T-helper 2 cell treated with Interferon-gamma antibody and Interleukin-4, amounts not matched to agents 5 μg/mL and 100 μg/mL, for 36 hours (primary cell): ENCODE results near the gene ZSWIM8.
A peak's percentile ranks its signal among the peaks of the same experiment; 100 is the strongest.

Experiments
- DNase-seq: peaks from one replicate; pipeline ENCODE4 v3.0.0; 2021; ENCODE audit warnings: low spot score
- H3K27ac Mint-ChIP-seq: one replicate; pipeline ENCODE4 v1.8.0; 2021; ENCODE audit warnings: mild to moderate bottlenecking, mixed read lengths
- H3K27me3 Mint-ChIP-seq: one replicate; pipeline ENCODE4 v1.8.0; 2021; ENCODE audit warnings: low read depth, mixed read lengths
- H3K36me3 Mint-ChIP-seq: one replicate; pipeline ENCODE4 v1.8.0; 2021; ENCODE audit warnings: low read depth, mixed read lengths
- H3K4me1 Mint-ChIP-seq: one replicate; pipeline ENCODE4 v1.8.0; 2021; ENCODE audit warnings: low read depth, mixed read lengths
- H3K4me3 Mint-ChIP-seq: one replicate; pipeline ENCODE4 v1.8.0; 2022; ENCODE audit warnings: mild to moderate bottlenecking, moderate library complexity, mixed read lengths
- H3K9me3 Mint-ChIP-seq: one replicate; pipeline ENCODE4 v1.8.0; 2021; ENCODE audit warnings: mixed read lengths

The ZSWIM8 gene

GRCh38 chr10:73808021-73808815, 22.8 kb downstream of the ZSWIM8 start:
- Mint-ChIP-seq H3K4me3 (peak overlapping the region; percentile 15), H3K27me3 (no peaks in the 10 kb centered on the region), H3K9me3 (no peaks in the 10 kb centered on the region), H3K36me3 (peaks cover 61% of the 10 kb centered on the region), H3K27ac (no peak overlapping the region), H3K4me1 (peaks cover 39% of the 10 kb centered on the region)
- no peak for DNase-seq

GRCh38 chr10:73809061-73809818, 23.8 kb downstream of the ZSWIM8 start:
- DNase-seq, result no peak
- Mint-ChIP-seq H3K4me3 (peak overlapping the region; percentile 58), H3K4me1 (peaks cover 32% of the 10 kb centered on the region), H3K27me3 (no peaks in the 10 kb centered on the region), H3K9me3 (no peaks in the 10 kb centered on the region), H3K36me3 (peaks cover 59% of the 10 kb centered on the region), H3K27ac (peak overlapping the region; percentile 43)

DNA sequence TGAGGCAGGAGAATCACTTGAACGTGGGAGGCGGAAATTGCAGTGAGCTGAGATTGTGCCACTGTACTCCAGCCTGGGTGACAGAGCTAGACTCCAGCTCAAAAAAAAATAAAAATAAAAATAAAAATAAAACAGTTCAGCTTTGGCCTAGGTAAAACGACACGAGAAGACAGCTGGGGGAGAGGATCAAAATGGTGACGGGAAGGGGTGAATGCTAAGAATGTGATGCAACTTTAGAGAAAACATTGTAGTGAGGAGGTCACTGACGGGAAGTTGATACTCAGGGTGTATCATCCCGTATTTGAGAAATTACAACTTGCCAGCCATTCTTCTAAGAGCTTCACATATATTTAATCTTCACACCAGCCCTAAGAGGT, 24.9 kb downstream of the ZSWIM8 start:
- Mint-ChIP-seq H3K9me3 (no peaks in the 10 kb centered on the region), H3K27me3 (no peaks in the 10 kb centered on the region), H3K4me1 (peaks cover 32% of the 10 kb centered on the region), H3K4me3 (peak overlapping the region; percentile 88), H3K36me3 (peaks cover 59% of the 10 kb centered on the region), H3K27ac (peak overlapping the region; percentile 94)
- DNase-seq, result no peak

DNA sequence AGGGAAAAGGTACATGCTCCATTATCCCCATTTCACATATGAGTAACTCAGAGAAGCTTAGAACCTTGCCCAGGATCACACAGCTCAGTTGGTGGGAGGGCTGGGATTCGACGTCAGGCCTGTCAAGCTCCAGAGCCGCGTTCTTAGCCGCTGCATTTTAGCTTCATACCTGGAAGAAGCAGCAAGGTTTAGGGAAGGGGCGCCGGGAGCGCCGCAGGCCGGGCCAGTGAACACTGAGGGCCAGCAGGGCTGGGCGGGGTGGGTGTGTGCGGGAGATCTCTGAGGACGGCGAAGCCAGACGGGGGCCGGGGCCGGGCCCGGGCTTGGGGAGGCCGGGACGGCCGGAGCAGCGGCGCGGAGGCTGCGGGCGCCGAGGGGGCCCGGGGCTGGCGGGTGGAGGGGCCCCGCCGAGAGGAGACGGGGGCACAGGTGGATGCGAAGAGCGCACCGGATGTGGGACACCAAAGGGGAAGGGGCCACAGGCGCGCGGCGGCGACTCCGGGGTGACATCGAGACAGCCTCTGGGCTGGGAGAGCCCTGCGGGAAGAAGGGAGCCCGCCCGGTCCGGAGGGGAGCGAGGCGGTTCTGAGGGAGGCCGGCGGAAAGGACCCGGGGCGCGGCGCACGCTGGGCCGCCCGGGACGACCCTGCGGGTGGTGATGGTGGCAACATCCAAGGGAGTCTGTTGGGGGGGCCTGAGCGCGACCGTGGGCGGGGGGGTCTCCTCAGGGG, 25.5 kb downstream of the ZSWIM8 start:
- peaks cover 56% of the 10 kb centered on the region for H3K36me3 Mint-ChIP-seq
- H3K4me1 Mint-ChIP-seq, result peaks cover 31% of the 10 kb centered on the region
- H3K27ac Mint-ChIP-seq, result peak overlapping the region; percentile 94

GRCh38 chr10:73812657-73813056, 27.3 kb downstream of the ZSWIM8 start:
- peak overlapping the region; percentile 39 for H3K4me3 Mint-ChIP-seq
- no peaks in the 10 kb centered on the region for H3K9me3 Mint-ChIP-seq
- H3K27ac Mint-ChIP-seq, result peak overlapping the region; percentile 49
- H3K27me3 Mint-ChIP-seq, result no peaks in the 10 kb centered on the region
- no peak for DNase-seq
- H3K36me3 Mint-ChIP-seq, result peaks cover 46% of the 10 kb centered on the region
- H3K4me1 Mint-ChIP-seq, result peaks cover 24% of the 10 kb centered on the region

More for the DNA sequence above, 25.5 kb downstream of the ZSWIM8 start:
- H3K27me3 Mint-ChIP-seq, result no peaks in the 10 kb centered on the region
- H3K4me3 Mint-ChIP-seq, result peak overlapping the region; percentile 88
- no peaks in the 10 kb centered on the region for H3K9me3 Mint-ChIP-seq
- peak; percentile 57 for DNase-seq

DNA sequence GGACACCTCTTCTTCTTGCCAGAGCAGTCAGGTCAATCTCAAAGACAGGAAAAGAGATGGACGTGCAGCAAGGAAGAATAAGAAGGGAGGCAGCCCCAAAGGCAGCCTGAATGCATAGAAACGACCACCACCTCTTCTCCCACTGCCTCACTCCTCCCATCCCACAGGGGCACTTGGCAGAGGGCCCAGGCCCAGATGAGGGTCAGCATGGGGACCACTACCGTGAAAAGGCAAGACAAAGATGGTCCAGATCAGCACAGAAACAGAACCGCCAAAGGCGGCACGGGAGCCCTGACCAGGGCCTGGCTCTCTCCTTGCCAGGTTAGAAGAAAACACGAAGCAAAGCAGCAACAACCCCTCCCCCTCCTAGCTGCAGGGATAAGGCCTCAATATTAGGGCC, 27.9 kb downstream of the ZSWIM8 start:
- peaks cover 24% of the 10 kb centered on the region for H3K4me1 Mint-ChIP-seq
- no peaks in the 10 kb centered on the region for H3K27me3 Mint-ChIP-seq
- peaks cover 40% of the 10 kb centered on the region for H3K36me3 Mint-ChIP-seq
- no peaks in the 10 kb centered on the region for H3K9me3 Mint-ChIP-seq
- no peak overlapping the region for H3K4me3 Mint-ChIP-seq
- no peak for DNase-seq
- H3K27ac Mint-ChIP-seq, result no peak overlapping the region

GRCh38 chr10:73814276-73814895, 29.0 kb downstream of the ZSWIM8 start:
- Mint-ChIP-seq H3K27me3 (no peaks in the 10 kb centered on the region), H3K4me1 (peaks cover 16% of the 10 kb centered on the region), H3K4me3 (no peak overlapping the region), H3K9me3 (no peaks in the 10 kb centered on the region), H3K27ac (no peak overlapping the region), H3K36me3 (peaks cover 31% of the 10 kb centered on the region)
- no peak for DNase-seq

DNA sequence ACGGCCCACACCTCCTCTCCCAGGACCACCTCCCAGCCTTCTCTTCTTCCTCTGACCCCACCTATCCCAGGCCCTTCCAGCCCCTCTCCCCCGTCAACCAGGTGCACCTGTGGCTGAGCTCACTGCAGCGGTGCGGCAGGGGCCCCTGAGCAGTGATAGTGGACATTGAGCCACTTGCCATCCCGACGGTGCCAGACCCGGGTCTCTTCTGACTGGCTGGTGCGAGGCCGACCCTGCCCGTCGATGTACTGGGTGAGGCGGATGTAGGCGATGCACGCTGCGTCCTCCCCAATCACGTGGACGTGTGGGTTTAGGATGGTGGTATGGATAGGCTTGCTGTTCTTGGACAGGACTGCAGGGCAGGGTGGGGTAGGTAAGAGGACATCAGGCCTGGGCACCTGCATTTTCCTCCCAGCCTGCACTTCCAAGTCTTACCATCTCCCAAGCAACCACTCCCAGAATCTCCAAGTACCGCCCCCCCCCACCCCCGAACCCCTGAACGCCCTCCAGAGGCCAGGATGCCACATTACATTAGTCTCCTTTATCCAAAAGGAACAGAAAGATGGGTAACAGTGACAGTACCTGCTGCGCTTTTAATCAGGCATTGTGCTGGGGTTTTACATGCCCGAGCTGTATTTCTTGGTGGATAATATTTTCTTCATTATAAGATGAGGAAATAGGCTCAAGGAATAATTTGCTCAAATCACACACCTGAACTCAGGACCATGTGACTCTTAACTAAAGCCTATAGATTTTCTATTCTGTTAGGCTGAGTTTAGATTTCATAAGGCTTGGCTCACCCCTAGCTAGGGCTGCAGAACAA, 29.7 kb downstream of the ZSWIM8 start:
- peaks cover 8% of the 10 kb centered on the region for H3K4me1 Mint-ChIP-seq
- DNase-seq, result no peak
- H3K27me3 Mint-ChIP-seq, result no peaks in the 10 kb centered on the region
- H3K27ac Mint-ChIP-seq, result no peak overlapping the region
- no peaks in the 10 kb centered on the region for H3K9me3 Mint-ChIP-seq
- H3K4me3 Mint-ChIP-seq, result no peak overlapping the region
- peaks cover 29% of the 10 kb centered on the region for H3K36me3 Mint-ChIP-seq

GRCh38 chr10:73815719-73816030, 30.3 kb downstream of the ZSWIM8 start:
- Mint-ChIP-seq H3K27me3 (no peaks in the 10 kb centered on the region), H3K27ac (no peak overlapping the region), H3K4me3 (no peak overlapping the region), H3K4me1 (peaks cover 4% of the 10 kb centered on the region), H3K9me3 (no peaks in the 10 kb centered on the region), H3K36me3 (peaks cover 26% of the 10 kb centered on the region)
- no peak for DNase-seq

GRCh38 chr10:73816917-73817729, 31.7 kb downstream of the ZSWIM8 start:
- DNase-seq, result no peak
- Mint-ChIP-seq H3K27me3 (no peaks in the 10 kb centered on the region), H3K9me3 (no peaks in the 10 kb centered on the region), H3K4me1 (peaks cover 4% of the 10 kb centered on the region), H3K4me3 (no peak overlapping the region), H3K36me3 (peaks cover 31% of the 10 kb centered on the region), H3K27ac (no peak overlapping the region)

DNA sequence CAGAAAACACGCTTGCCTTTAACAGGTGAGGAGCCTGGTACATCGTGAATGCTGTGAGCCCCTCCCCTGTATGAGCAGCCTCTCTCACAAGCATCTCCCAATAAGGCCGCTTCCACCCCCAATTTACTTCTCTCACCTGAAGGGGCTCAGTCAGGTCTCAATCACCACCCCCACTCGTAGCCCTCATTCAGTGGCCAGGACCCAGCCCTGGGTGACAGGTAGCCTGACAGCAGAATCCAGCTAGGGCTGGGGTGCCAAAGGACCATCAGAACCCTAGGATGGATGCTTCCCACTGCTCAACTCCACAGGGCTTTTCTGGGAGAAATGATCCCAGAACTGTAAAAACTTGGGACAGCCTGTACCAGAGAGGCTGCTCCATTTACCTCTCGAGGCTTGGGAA, 32.4 kb downstream of the ZSWIM8 start:
- peaks cover 35% of the 10 kb centered on the region for H3K36me3 Mint-ChIP-seq
- H3K27me3 Mint-ChIP-seq, result no peaks in the 10 kb centered on the region
- no peak for DNase-seq
- no peaks in the 10 kb centered on the region for H3K9me3 Mint-ChIP-seq
- no peak overlapping the region for H3K4me3 Mint-ChIP-seq
- peaks cover 4% of the 10 kb centered on the region for H3K4me1 Mint-ChIP-seq
- no peak overlapping the region for H3K27ac Mint-ChIP-seq

- H3K9me3 Mint-ChIP-seq, result no peaks in the 10 kb centered on the region
- H3K27ac Mint-ChIP-seq, result peak overlapping the region; percentile 5
- DNase-seq, result no peak
- H3K4me3 Mint-ChIP-seq, result no peak overlapping the region
- peaks cover 29% of the 10 kb centered on the region for H3K36me3 Mint-ChIP-seq
- no peaks in the 10 kb centered on the region for H3K27me3 Mint-ChIP-seq
- H3K4me1 Mint-ChIP-seq, result peaks cover 4% of the 10 kb centered on the region
These were observed 33.0 kb downstream of the ZSWIM8 start for GRCh38 chr10:73818402-73818801.
